ENCODE results near the gene CNTNAP5. TPM values are rescaled to one million over a fixed set of nuclear protein-coding genes. Genes with fewer than 3 reads are reported as not detected.

Gene CNTNAP5
- total and polyA plus RNA-seq, 2 of the 4 experiments (the other 2 are of a cell fraction): not detected

DNA sequence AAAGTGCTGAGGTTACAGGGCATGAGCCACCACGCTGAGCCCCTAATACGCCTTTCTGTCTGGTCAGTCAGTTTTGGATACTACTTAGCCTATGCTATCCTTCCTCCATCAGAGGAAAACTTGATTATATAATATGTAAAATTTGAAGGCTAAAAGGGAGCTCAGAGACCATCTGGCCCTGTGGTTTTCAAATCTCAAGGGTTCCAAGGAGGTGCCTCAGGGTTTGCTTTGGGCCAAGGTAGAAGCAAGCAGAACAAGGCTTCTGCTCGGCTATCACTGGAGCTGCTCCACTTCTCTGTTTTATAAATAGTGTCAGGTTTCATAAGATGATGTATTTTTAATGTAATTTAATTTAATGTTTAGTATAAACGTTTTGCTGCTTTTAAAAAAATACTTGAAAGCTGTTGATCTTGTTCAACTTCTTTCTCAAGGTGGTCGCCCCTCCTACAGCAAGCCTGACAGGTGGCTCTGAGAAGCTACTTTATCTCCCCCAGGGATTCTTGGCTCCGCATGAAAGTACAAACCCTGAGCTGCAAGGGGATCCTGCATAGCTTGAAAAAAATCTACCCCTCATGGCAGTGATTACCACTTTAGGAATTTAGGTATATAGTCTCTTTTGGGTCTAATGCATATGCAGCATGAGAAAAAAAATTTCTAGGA, 290.3 kb downstream of the CNTNAP5 start:
- Histone ChIP-seq H3K27me3 (ENCODE audit: control insufficient read depth, insufficient read depth, low read length) (no peaks in the 10 kb centered on the region), H3K56ac (ENCODE audit: extremely low read depth, insufficient read depth, low read length) (no peak overlapping the region), H3K23ac (ENCODE audit: low read depth, low read length) (no peak overlapping the region), H4K91ac (ENCODE audit: insufficient read depth, low read depth, low read length) (no peak overlapping the region), H2BK5ac (ENCODE audit: low read depth, low read length, poor library complexity, severe bottlenecking) (no peak overlapping the region), H3K14ac (replicated peaks; ENCODE audit: low read depth, low read length) (no peak overlapping the region), H3K4me3 (ENCODE audit: insufficient read depth, low read depth, low read length) (no peak overlapping the region), H2AK9ac (replicated peaks; ENCODE audit: low read depth, low read length, poor library complexity) (no peak overlapping the region), H2BK15ac (ENCODE audit: low read depth, low read length) (no peak overlapping the region), H2AK5ac (ENCODE audit: low read depth, low read length) (no peak overlapping the region), H3K9me1 (ENCODE audit: insufficient read depth, low read length) (no peaks in the 10 kb centered on the region), H2AFZ (replicated peaks; ENCODE audit: low read length, poor library complexity) (no peak overlapping the region), H3K9ac (ENCODE audit: low read depth, low read length) (no peak overlapping the region), H3K9me3 (ENCODE audit: control insufficient read depth, insufficient read depth, low read length) (peaks cover 10% of the 10 kb centered on the region; the same call in 1 of the 2 replicates), H3K36me3 (ENCODE audit: control insufficient read depth, insufficient read depth, low read length) (no peaks in the 10 kb centered on the region), H3K27ac (ENCODE audit: insufficient read depth, low read length) (no peak overlapping the region), H2BK120ac (ENCODE audit: low read depth, low read length) (no peak overlapping the region), H3K4ac (ENCODE audit: low read depth, low read length) (no peak overlapping the region), H3K4me1 (ENCODE audit: control insufficient read depth, insufficient read depth, low read length) (no peaks in the 10 kb centered on the region), H2BK20ac (ENCODE audit: low read depth, low read length) (no peak overlapping the region), H3K4me2 (ENCODE audit: low read depth, low read length) (no peak overlapping the region), H3K18ac (ENCODE audit: low read depth, low read length) (no peak overlapping the region), H4K5ac (ENCODE audit: low read depth, low read length) (no peak overlapping the region), H3K79me1 (ENCODE audit: low read depth in 1 of 2, low read length in 2 of 2) (no peaks in the 10 kb centered on the region), H4K8ac (ENCODE audit: low read depth in 2 of 2, low read length in 2 of 2) (no peak overlapping the region), H4K20me1 (ENCODE audit: insufficient read depth, low read length) (no peaks in the 10 kb centered on the region)
- no peak for ATAC-seq (ENCODE audit: low read depth)
- dilution Hi-C loops (cut with HindIII; ENCODE audit: low sequenced_read_pairs, unreplicated experiment) (no loop called here), intact Hi-C loops (cut with micrococcal nuclease) (no loop called here), in situ Hi-C loops (cut with MboI; ENCODE audit: low sequenced_read_pairs) (no loop called here)
- no peak for TF ChIP-seq MXI1 (IDR thresholded peaks at IDR 0.05; ENCODE audit: borderline replicate concordance, low read depth, low read length)
- TF ChIP-seq MAZ (IDR thresholded peaks at IDR 0.05; ENCODE audit: borderline replicate concordance, low read depth, low read length): no peak
- TF ChIP-seq, protein P1, sequence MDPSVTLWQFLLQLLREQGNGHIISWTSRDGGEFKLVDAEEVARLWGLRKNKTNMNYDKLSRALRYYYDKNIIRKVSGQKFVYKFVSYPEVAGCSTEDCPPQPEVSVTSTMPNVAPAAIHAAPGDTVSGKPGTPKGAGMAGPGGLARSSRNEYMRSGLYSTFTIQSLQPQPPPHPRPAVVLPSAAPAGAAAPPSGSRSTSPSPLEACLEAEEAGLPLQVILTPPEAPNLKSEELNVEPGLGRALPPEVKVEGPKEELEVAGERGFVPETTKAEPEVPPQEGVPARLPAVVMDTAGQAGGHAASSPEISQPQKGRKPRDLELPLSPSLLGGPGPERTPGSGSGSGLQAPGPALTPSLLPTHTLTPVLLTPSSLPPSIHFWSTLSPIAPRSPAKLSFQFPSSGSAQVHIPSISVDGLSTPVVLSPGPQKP (IDR thresholded peaks at IDR 0.05; ENCODE audit: borderline replicate concordance, low read depth, low read length): no peak
- TF ChIP-seq CEBPB (IDR thresholded peaks at IDR 0.05; ENCODE audit: low read depth, low read length): no peak
- TF ChIP-seq CHD1 (IDR thresholded peaks at IDR 0.05; ENCODE audit: low read depth, low read length): no peak
- TF ChIP-seq POLR2A (IDR thresholded peaks at IDR 0.05; ENCODE audit: low read depth, low read length): no peak
- TF ChIP-seq FOS (IDR thresholded peaks at IDR 0.05; ENCODE audit: low read depth, low read length): no peak
- no peak for TF ChIP-seq BHLHE40 (IDR thresholded peaks at IDR 0.05; ENCODE audit: low read depth, low read length)
- TF ChIP-seq USF2 (IDR thresholded peaks at IDR 0.05; ENCODE audit: low read depth, low read length): no peak
- TF ChIP-seq RAD21 (IDR thresholded peaks at IDR 0.05; ENCODE audit: low read length): no peak
- TF ChIP-seq, protein P2, sequence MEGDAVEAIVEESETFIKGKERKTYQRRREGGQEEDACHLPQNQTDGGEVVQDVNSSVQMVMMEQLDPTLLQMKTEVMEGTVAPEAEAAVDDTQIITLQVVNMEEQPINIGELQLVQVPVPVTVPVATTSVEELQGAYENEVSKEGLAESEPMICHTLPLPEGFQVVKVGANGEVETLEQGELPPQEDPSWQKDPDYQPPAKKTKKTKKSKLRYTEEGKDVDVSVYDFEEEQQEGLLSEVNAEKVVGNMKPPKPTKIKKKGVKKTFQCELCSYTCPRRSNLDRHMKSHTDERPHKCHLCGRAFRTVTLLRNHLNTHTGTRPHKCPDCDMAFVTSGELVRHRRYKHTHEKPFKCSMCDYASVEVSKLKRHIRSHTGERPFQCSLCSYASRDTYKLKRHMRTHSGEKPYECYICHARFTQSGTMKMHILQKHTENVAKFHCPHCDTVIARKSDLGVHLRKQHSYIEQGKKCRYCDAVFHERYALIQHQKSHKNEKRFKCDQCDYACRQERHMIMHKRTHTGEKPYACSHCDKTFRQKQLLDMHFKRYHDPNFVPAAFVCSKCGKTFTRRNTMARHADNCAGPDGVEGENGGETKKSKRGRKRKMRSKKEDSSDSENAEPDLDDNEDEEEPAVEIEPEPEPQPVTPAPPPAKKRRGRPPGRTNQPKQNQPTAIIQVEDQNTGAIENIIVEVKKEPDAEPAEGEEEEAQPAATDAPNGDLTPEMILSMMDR (conservative IDR thresholded peaks at IDR 0.05; ENCODE audit: low read depth, low read length): no peak
- no peak for TF ChIP-seq SMC3 (IDR thresholded peaks at IDR 0.05; ENCODE audit: low read depth, low read length)
- no TSS peak for BruUV-seq (replicated peaks)
- no CpG with 5 or more reads among the region's 6 CpGs for WGBS, 2 experiments (ENCODE audit: extremely low coverage in 2 of 2, insufficient read length in 1 of 2)
- CTCF ChIA-PET: no interaction called here
- POLR2A ChIA-PET (ENCODE audit: unreplicated experiment): no interaction called here
- no peak for DNase-seq

Measured in IMR-90 (cell line).